ENCODE measurements around the gene SIX5.

GRCh38 chr19:45752639-45753038 is 16.4 kb downstream of the SIX5 start:
- TF ChIP-seq ZNF274 (IDR thresholded peaks at IDR 0.05; ENCODE audit: low read depth, low read length): no peak
- no peak for TF ChIP-seq SUZ12 (IDR thresholded peaks at IDR 0.05; ENCODE audit: extremely low read depth, insufficient read depth, insufficient read length)
